Naive B cell (primary cell): Measurements from ENCODE around the gene TCERG1L. TPM values are rescaled to one million over a fixed set of nuclear protein-coding genes. Genes with fewer than 3 reads are reported as not detected.
"Not testable (repeated sequence)": the region's sequence is repeated elsewhere in the genome, so short reads cannot be mapped to it uniquely, and the experiment has no call there.

Experiments used
- ATAC-seq, 2 donors: fragments of 150-1000 bp; cut with Tn5 transposase; 2 replicates each; pipeline ENCODE4 v1.10.0; 2021; ENCODE audit warnings: low read depth in 2 of 2, mild to moderate bottlenecking in 2 of 2, moderate library complexity in 2 of 2
- DNase-seq: peaks from one replicate; pipeline ENCODE4 v3.0.0; 2022
- H3K27ac Mint-ChIP-seq, 6 donors: one replicate each; pipeline ENCODE4 v1.8.0; 2020 to 2022; ENCODE audit warnings: mild to moderate bottlenecking in 6 of 6, mixed read lengths in 6 of 6, moderate library complexity in 5 of 6, inconsistent platforms in 2 of 6
- H3K27me3 Mint-ChIP-seq, 3 donors: one replicate each; pipeline ENCODE4 v1.8.0; 2021 to 2022; ENCODE audit warnings: mixed read lengths in 3 of 3, mild to moderate bottlenecking in 1 of 3
- H3K36me3 Mint-ChIP-seq, 2 donors: one replicate each; pipeline ENCODE4 v1.8.0; 2020 to 2022; ENCODE audit warnings: mixed read lengths in 2 of 2, inconsistent platforms in 1 of 2, mild to moderate bottlenecking in 1 of 2
- H3K4me1 Mint-ChIP-seq, 3 donors: one replicate each; pipeline ENCODE4 v1.8.0; 2020 to 2022; ENCODE audit warnings: mixed read lengths in 3 of 3, inconsistent platforms in 1 of 3, mild to moderate bottlenecking in 1 of 3, moderate library complexity in 1 of 3
- H3K4me3 Mint-ChIP-seq, 8 donors: one replicate each; pipeline ENCODE4 v1.8.0; 2020 to 2022; ENCODE audit warnings: mild to moderate bottlenecking in 8 of 8, mixed read lengths in 8 of 8, moderate library complexity in 8 of 8, inconsistent platforms in 2 of 8
- H3K9me3 Mint-ChIP-seq, 7 donors: one replicate each; pipeline ENCODE4 v1.8.0; 2020 to 2022; ENCODE audit warnings: mixed read lengths in 7 of 7, mild to moderate bottlenecking in 5 of 7, inconsistent platforms in 2 of 7, moderate library complexity in 1 of 7
- polyA plus RNA-seq, 6 donors: library from polyadenylated mRNA; unstranded; fragments of 300-500 nt; fragmentation: Illumina TruSeq; gene quantifications; one replicate each; pipeline ENCODE4 v1.2.3, GENCODE V29; 2021; ENCODE audit warnings: low read depth in 6 of 6

TCERG1L gene
- polyA plus RNA-seq, 6 donors from 2014 or later, result not detected

GRCh38 chr10:131155218-131155875 lies 156.2 kb downstream of the TCERG1L start:
- DNase-seq, result no peak
- ATAC-seq, result no peak
- Mint-ChIP-seq H3K36me3 (peaks cover 0 to 16% of the 10 kb centered on the region in 2 donors), H3K4me3 (no peak overlapping the region), H3K4me1 (no peaks in the 10 kb centered on the region), H3K27ac (no peak overlapping the region), H3K9me3 (peaks cover 7 to 22% (median 13%) of the 10 kb centered on the region in 7 donors), H3K27me3 (no peaks in the 10 kb centered on the region)

GRCh38 chr10:131154306-131155025 lies 157.1 kb downstream of the TCERG1L start:
- ATAC-seq (no peak), DNase-seq (no peak)
- H3K4me1 Mint-ChIP-seq, result no peaks in the 10 kb centered on the region
- no peaks in the 10 kb centered on the region for H3K27me3 Mint-ChIP-seq
- no peak overlapping the region for H3K4me3 Mint-ChIP-seq
- H3K36me3 Mint-ChIP-seq, result peaks cover 0 to 16% of the 10 kb centered on the region in 2 donors
- H3K9me3 Mint-ChIP-seq, result peaks cover 7 to 22% (median 13%) of the 10 kb centered on the region in 7 donors
- no peak overlapping the region for H3K27ac Mint-ChIP-seq

GRCh38 chr10:131152456-131152855 lies 159.1 kb downstream of the TCERG1L start:
- H3K27me3 Mint-ChIP-seq, ATAC-seq, H3K4me1 Mint-ChIP-seq, H3K27ac Mint-ChIP-seq, H3K4me3 Mint-ChIP-seq, DNase-seq: not testable (repeated sequence)
- H3K36me3 Mint-ChIP-seq, result peaks cover 0 to 16% of the 10 kb centered on the region in 2 donors
- H3K9me3 Mint-ChIP-seq, result peaks cover 11 to 22% (median 14%) of the 10 kb centered on the region in 7 donors

GRCh38 chr10:131150126-131150525 lies 161.4 kb downstream of the TCERG1L start:
- no peaks in the 10 kb centered on the region for H3K4me1 Mint-ChIP-seq
- H3K27me3 Mint-ChIP-seq, result no peaks in the 10 kb centered on the region
- H3K4me3 Mint-ChIP-seq, result peak overlapping the region in 1 of 8 donors; percentile 57
- peaks cover 0 to 16% of the 10 kb centered on the region in 2 donors for H3K36me3 Mint-ChIP-seq
- H3K27ac Mint-ChIP-seq, result no peak overlapping the region
- no peak for ATAC-seq
- DNase-seq, result no peak
- H3K9me3 Mint-ChIP-seq, result peaks cover 11 to 28% (median 14%) of the 10 kb centered on the region in 7 donors

- Mint-ChIP-seq H3K27me3 (no peaks in the 10 kb centered on the region), H3K9me3 (peaks cover 11 to 28% (median 14%) of the 10 kb centered on the region in 7 donors), H3K27ac (no peak overlapping the region), H3K4me3 (no peak overlapping the region), H3K36me3 (peaks cover 0 to 16% of the 10 kb centered on the region in 2 donors), H3K4me1 (no peaks in the 10 kb centered on the region)
- no peak for DNase-seq
- no peak for ATAC-seq
Measured at GRCh38 chr10:131149586-131149985, 161.9 kb downstream of the TCERG1L start.

- H3K4me1 Mint-ChIP-seq, result no peaks in the 10 kb centered on the region
- H3K4me3 Mint-ChIP-seq, result no peak overlapping the region
- ATAC-seq (no peak), DNase-seq (no peak)
- peaks cover 0 to 16% of the 10 kb centered on the region in 2 donors for H3K36me3 Mint-ChIP-seq
- no peaks in the 10 kb centered on the region for H3K27me3 Mint-ChIP-seq
- H3K9me3 Mint-ChIP-seq, result peaks cover 11 to 28% (median 14%) of the 10 kb centered on the region in 7 donors
- no peak overlapping the region for H3K27ac Mint-ChIP-seq
Measured at GRCh38 chr10:131149111-131149510, 162.4 kb downstream of the TCERG1L start.

- peak overlapping the region in 1 of 6 donors; percentile 2 for H3K27ac Mint-ChIP-seq
- H3K27me3 Mint-ChIP-seq, result no peaks in the 10 kb centered on the region
- no peak for DNase-seq
- peaks cover 0 to 16% of the 10 kb centered on the region in 2 donors for H3K36me3 Mint-ChIP-seq
- H3K9me3 Mint-ChIP-seq, result peaks cover 13 to 28% (median 15%) of the 10 kb centered on the region in 7 donors
- H3K4me1 Mint-ChIP-seq, result no peaks in the 10 kb centered on the region
- ATAC-seq, result no peak
- H3K4me3 Mint-ChIP-seq, result no peak overlapping the region
Measured at GRCh38 chr10:131148270-131148669, 163.3 kb downstream of the TCERG1L start.

GRCh38 chr10:131147301-131147975 lies 164.1 kb downstream of the TCERG1L start:
- DNase-seq (no peak), ATAC-seq (no peak)

GRCh38 chr10:131146790-131147189 lies 164.7 kb downstream of the TCERG1L start:
- Mint-ChIP-seq H3K27me3 (no peaks in the 10 kb centered on the region), H3K4me1 (no peaks in the 10 kb centered on the region), H3K9me3 (peaks cover 2 to 16% (median 6%) of the 10 kb centered on the region in 7 donors), H3K27ac (no peak overlapping the region), H3K36me3 (peaks cover 0 to 2% of the 10 kb centered on the region in 2 donors), H3K4me3 (no peak overlapping the region)
- DNase-seq (no peak), ATAC-seq (no peak)

More at GRCh38 chr10:131147301-131147975, 164.1 kb downstream of the TCERG1L start:
- no peak overlapping the region for H3K27ac Mint-ChIP-seq
- no peak overlapping the region for H3K4me3 Mint-ChIP-seq
- H3K9me3 Mint-ChIP-seq, result peaks cover 9 to 22% (median 11%) of the 10 kb centered on the region in 7 donors
- no peaks in the 10 kb centered on the region for H3K27me3 Mint-ChIP-seq
- no peaks in the 10 kb centered on the region for H3K4me1 Mint-ChIP-seq
- H3K36me3 Mint-ChIP-seq, result peaks cover 0 to 8% of the 10 kb centered on the region in 2 donors

GRCh38 chr10:131145756-131146155 lies 165.8 kb downstream of the TCERG1L start:
- Mint-ChIP-seq H3K36me3 (no peaks in the 10 kb centered on the region), H3K27ac (no peak overlapping the region), H3K4me1 (no peaks in the 10 kb centered on the region), H3K27me3 (no peaks in the 10 kb centered on the region), H3K9me3 (peaks cover 0 to 13% (median 7%) of the 10 kb centered on the region in 7 donors), H3K4me3 (no peak overlapping the region)
- ATAC-seq (no peak), DNase-seq (no peak)

- no peak overlapping the region for H3K4me3 Mint-ChIP-seq
- H3K27me3 Mint-ChIP-seq, result no peaks in the 10 kb centered on the region
- H3K36me3 Mint-ChIP-seq, result no peaks in the 10 kb centered on the region
Measured at GRCh38 chr10:131144711-131145375, 166.7 kb downstream of the TCERG1L start.

GRCh38 chr10:131144196-131144595 lies 167.3 kb downstream of the TCERG1L start:
- DNase-seq (no peak), ATAC-seq (no peak)
- Mint-ChIP-seq H3K9me3 (peaks cover 1 to 13% (median 6%) of the 10 kb centered on the region in 7 donors), H3K27me3 (no peaks in the 10 kb centered on the region), H3K36me3 (no peaks in the 10 kb centered on the region), H3K4me3 (no peak overlapping the region), H3K4me1 (no peaks in the 10 kb centered on the region), H3K27ac (no peak overlapping the region)

More at GRCh38 chr10:131144711-131145375, 166.7 kb downstream of the TCERG1L start:
- no peak for ATAC-seq
- Mint-ChIP-seq H3K9me3 (peaks cover 0 to 13% (median 6%) of the 10 kb centered on the region in 7 donors), H3K27ac (no peak overlapping the region), H3K4me1 (no peaks in the 10 kb centered on the region)
- no peak for DNase-seq
